Ovary (tissue), 9 donors: Measurements from ENCODE around the gene EFNA3. TPM values are rescaled to one million over a fixed set of nuclear protein-coding genes. Genes with fewer than 3 reads are reported as not detected.
A peak's percentile ranks its signal among the peaks of the same experiment; 100 is the strongest.

Experiments
- DNase-seq, 5 donors: peaks; one replicate each; pipeline ENCODE4 v3.0.0-alpha.2; 2019 to 2020
- H3K27ac ChIP-seq, 2 donors: fragments of 200-600 bp; one replicate each; pipeline versions ENCODE4 v1.5.1 to v1.8.0; 2019 to 2022
- H3K27me3 ChIP-seq: fragments of 200-600 bp; one replicate; pipeline ENCODE4 v1.8.0; 2022
- H3K36me3 ChIP-seq: fragments of 200-600 bp; sonication (generic); one replicate; pipeline ENCODE4 v1.5.1; 2019
- H3K4me1 ChIP-seq: one replicate; pipeline ENCODE4 v1.8.1; 2013; ENCODE audit warnings: mild to moderate bottlenecking, moderate library complexity; ENCODE audit not compliant: insufficient read depth
- H3K4me3 ChIP-seq: fragments of 200-600 bp; sonication (generic); one replicate; pipeline ENCODE4 v1.5.1; 2017
- H3K9me3 ChIP-seq, 2 donors: fragments of 200-600 bp in 1 of 2; sonication (generic) in 1 of 2; one replicate each; pipeline versions ENCODE4 v1.5.1 to v1.8.1; 2013 to 2019; ENCODE audit warnings: mild to moderate bottlenecking in 1 of 2, moderate library complexity in 1 of 2
- EP300 ChIP-seq: sonication (generic); formaldehyde crosslinking; IDR thresholded peaks from one replicate; pipeline ENCODE4 v1.6.1; 2017; ENCODE audit warnings: antibody characterized with exemption
- POLR2A ChIP-seq: fragments of 450-650 bp; IDR thresholded peaks from one replicate; pipeline ENCODE4 v1.6.1; 2017; ENCODE audit warnings: antibody characterized with exemption, mild to moderate bottlenecking, moderate library complexity
- WGBS, 3 donors: extraction: QIAGEN DNeasy Blood & Tissue Kit in 1 of 3; methylation state at CpG; one replicate each; pipeline versions ENCODE4 v1.1.5 to v1.1.7; 2013 to 2017; 5-methylcytosine and 5-hydroxymethylcytosine counted together
- intact Hi-C, 4 donors: fragments of 100-400 bp; cut with DNase I; formaldehyde crosslinking; loops; one replicate each; pipeline versions ENCODE4 v1.11.0 to v1.15.1; 2022 to 2023
- polyA plus RNA-seq, 2 donors: library from polyadenylated mRNA; stranded (reverse); fragments of 200-250 nt in 1 of 2; fragments of 350-450 nt in 1 of 2; fragmentation: Illumina TruSeq in 1 of 2; extraction: RNeasy Lipid Tissue Mini Kit (QIAGEN cat#74804) in 1 of 2; gene quantifications; one replicate each; pipeline ENCODE4 v1.2.3, GENCODE V29; 2013 to 2014
- total RNA-seq, 7 donors: library from RNA; depleted of rRNA in 2 of 7; stranded (reverse); fragments of >200 nt in 2 of 7; fragmentation: NEBNext Ultra II Directional in 3 of 7; extraction: Animal tissue kit (Norgen Biotek cat#: 25700) in 3 of 7; gene quantifications; one replicate each; pipeline versions ENCODE4 v1.1.0 to v1.2.4, GENCODE V29; 2016 to 2023
- TF ChIP-seq, protein P1 (sequence below), 3 donors: fragments of 450-650 bp in 2 of 3; fragments of 200-600 bp in 1 of 3; IDR thresholded peaks; one replicate each; pipeline versions ENCODE4 v1.5.1 to v1.8.0; 2016 to 2022; ENCODE audit warnings: antibody characterized with exemption in 3 of 3, mild to moderate bottlenecking in 1 of 3
- donor health status: DM: no; HTN: no; CAD: no; lungs with moderate emphysema.
- donor health status: DM: no; HTN: no; CAD: no.
- donor health status: Bipolar disorder and iron deficiency.
- donor health status: DM: yes; HTN: yes; CAD: no.
- donor health status: DM: no; HTN: no; CAD: no.
- donor health status: DM: yes; HTN: yes; CAD: no.

EFNA3 gene
- total and polyA plus RNA-seq, 9 donors, result 1.3 to 3.7 (median 2.1) TPM

DNA sequence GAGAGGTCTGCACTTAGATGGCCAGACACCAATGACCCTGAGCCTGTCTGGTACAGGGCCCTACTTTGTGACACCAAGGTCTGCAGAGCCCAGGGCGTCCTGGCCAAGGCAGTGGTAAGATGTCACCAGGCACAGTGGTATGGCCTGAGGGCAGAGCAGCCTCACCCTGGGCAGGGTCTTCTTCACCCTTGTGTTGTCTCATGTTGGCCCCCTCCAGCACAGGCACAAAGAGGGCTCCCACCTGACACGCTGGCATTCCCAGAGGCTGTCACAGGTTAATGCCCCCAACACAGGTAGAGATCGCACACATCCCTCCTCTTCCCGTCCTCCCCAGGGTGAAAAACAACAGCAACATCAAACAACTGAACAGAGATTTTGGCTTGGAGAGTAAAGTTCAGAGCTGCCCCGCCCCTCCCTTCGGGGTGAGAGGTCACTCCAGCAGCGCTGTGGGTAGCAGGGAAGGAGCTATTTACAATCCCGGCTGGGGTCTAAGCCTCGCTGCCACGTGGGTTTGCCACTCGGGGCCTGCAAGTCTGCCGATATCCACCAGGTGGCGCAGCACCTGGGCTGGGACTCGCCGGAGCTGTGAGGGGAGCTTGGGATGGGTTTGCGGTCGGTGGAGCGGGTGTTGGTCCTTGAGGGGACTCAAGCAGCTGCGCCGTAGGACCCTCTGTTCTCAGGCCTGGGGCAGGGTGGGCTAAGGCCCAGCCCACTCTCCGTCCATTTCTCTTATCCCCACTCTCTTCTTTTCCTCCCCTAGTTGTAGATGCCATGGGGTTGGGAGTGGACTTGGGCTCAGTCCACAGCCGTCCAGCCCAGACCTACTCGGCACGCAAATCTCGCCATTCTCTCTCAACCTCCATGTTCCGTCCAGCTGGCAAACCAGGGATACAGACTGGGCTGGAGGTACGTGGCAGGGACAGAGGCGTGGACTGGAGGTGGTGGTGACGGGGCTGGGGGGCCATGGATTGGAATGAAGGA, 12.7 kb downstream of the EFNA3 start:
- intact Hi-C loops, result loop anchor here (2.0 to 5.0 kb wide), 3 partner anchors 36 to 77 kb away; partner anchors contain the start of gene EFNA1 (in 2 of the 4)
- Histone ChIP-seq H3K9me3 (no peaks in the 10 kb centered on the region), H3K36me3 (no peaks in the 10 kb centered on the region), H3K4me1 (peaks cover 8% of the 10 kb centered on the region), H3K4me3 (no peak overlapping the region), H3K27ac (no peak overlapping the region), H3K27me3 (no peaks in the 10 kb centered on the region)
- peak; percentile 70 to 87 (median 82) for DNase-seq
- TF ChIP-seq POLR2A (no peak), EP300 (no peak)
- TF ChIP-seq, protein P1, sequence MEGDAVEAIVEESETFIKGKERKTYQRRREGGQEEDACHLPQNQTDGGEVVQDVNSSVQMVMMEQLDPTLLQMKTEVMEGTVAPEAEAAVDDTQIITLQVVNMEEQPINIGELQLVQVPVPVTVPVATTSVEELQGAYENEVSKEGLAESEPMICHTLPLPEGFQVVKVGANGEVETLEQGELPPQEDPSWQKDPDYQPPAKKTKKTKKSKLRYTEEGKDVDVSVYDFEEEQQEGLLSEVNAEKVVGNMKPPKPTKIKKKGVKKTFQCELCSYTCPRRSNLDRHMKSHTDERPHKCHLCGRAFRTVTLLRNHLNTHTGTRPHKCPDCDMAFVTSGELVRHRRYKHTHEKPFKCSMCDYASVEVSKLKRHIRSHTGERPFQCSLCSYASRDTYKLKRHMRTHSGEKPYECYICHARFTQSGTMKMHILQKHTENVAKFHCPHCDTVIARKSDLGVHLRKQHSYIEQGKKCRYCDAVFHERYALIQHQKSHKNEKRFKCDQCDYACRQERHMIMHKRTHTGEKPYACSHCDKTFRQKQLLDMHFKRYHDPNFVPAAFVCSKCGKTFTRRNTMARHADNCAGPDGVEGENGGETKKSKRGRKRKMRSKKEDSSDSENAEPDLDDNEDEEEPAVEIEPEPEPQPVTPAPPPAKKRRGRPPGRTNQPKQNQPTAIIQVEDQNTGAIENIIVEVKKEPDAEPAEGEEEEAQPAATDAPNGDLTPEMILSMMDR (IDR thresholded peaks at IDR 0.05), result peak; percentile 90 to 93 (median 92)
- 17 to 22% (median 18%) methylated on average over 29 of the region's 29 CpGs for WGBS, 3 donors

DNA sequence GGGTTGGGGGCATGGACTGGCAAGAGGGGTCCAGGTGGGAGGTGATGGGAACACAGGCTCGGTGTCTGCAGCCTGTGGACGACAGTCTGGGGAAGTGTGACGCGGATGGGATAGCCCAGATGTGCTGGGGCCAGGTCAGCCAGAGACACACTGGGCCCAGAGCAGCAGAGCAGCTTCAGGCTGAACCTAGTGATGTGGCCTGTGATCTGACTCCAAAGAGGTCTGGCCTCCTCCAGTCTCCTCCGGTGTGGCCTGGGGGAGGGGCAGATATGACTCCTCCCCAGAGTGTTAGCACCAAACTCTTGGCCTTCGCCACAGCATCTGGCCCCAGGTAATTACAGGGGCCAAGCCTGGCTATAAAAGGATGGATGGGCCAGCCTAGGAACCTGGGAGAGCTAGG, 13.5 kb downstream of the EFNA3 start:
- H3K4me1 ChIP-seq, result peaks cover 8% of the 10 kb centered on the region
- intact Hi-C loops, result loop anchor here (2.0 to 5.0 kb wide), 3 partner anchors 35 to 77 kb away; partner anchors contain the start of gene EFNA1 (in 2 of the 4)
- no peaks in the 10 kb centered on the region for H3K9me3 ChIP-seq
- DNase-seq, result no peak
- no peaks in the 10 kb centered on the region for H3K27me3 ChIP-seq
- TF ChIP-seq POLR2A (no peak), EP300 (no peak)
- TF ChIP-seq, protein P1 (IDR thresholded peaks at IDR 0.05), result no peak
- no peaks in the 10 kb centered on the region for H3K36me3 ChIP-seq
- WGBS, 3 donors, result 72 to 78% (median 74%) methylated on average over 6 of the region's 6 CpGs
- no peak overlapping the region for H3K4me3 ChIP-seq
- no peak overlapping the region for H3K27ac ChIP-seq

DNA sequence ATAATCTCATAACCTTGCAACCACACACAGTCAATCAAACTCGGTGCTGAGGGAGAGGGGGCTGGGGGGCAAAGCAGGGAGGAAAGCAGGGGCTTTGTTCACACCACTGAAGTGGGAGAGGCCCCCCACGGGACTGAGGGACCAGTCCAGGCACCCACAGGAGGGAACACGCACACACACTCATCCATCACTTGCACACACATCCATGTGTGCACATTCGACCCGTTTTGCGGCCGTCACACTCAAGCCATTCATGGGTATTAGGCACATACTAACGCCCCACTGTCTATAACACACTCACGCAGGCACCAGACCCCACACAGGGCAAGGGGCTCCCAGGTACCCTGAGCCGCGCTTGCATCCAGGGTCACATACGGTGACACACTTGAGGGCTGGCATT, 14.0 kb downstream of the EFNA3 start:
- intact Hi-C loops, result loop anchor here (2.0 to 5.0 kb wide), 3 partner anchors 35 to 76 kb away; partner anchors contain the start of gene EFNA1 (in 2 of the 4)
- no peak overlapping the region for H3K27ac ChIP-seq

DNA sequence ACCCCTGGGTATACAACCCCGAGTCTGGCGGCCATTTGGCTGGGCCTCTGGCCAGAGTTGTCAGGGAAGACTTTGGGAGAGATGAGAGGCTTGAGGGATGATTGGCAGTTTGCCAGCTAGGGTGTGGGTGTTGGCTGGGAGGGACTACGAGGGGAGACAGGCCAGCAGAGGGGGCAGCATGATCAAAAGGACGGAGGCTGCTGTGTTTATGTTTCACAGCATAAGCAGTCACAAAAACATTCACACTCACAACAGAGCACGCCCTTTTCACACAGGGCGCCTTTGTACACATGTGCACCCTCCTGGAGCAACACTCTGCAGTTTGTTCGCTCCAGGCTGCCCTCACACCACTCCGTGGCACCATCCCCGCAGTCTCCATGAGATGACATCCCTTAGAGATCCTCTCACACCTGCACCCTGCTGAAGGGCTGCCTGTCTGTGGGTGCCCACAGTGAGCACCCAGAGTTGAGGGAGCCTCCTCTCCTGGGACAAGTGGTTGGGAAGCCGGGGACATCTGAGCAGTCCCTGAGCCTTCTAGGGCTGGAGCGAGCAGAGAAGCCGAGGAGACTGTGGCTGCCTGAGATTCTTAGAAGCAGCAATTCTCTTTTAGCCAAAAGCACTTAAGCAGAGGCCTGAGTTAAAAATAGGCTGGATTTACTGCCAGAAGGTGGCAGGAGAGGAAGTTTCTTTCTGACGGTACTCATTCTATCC, 15.4 kb downstream of the EFNA3 start:
- no peaks in the 10 kb centered on the region for H3K27me3 ChIP-seq
- WGBS, 3 donors, result 2 to 7% (median 3%) methylated on average over 13 of the region's 13 CpGs
- intact Hi-C loops, result loop anchor here (2.0 to 5.0 kb wide), 3 partner anchors 33 to 75 kb away; partner anchors contain the start of gene EFNA1 (in 2 of the 4)
- peaks cover 8% of the 10 kb centered on the region for H3K4me1 ChIP-seq
- no peaks in the 10 kb centered on the region for H3K9me3 ChIP-seq
- H3K27ac ChIP-seq, result peak overlapping the region; percentile 24 to 34
- H3K36me3 ChIP-seq, result no peaks in the 10 kb centered on the region
- DNase-seq, result peak; percentile 62 to 74 (median 70)
- no peak overlapping the region for H3K4me3 ChIP-seq
- TF ChIP-seq POLR2A (no peak), EP300 (no peak)
- TF ChIP-seq, protein P1 (IDR thresholded peaks at IDR 0.05), result peak in 1 of 3 donors; percentile 35

More for the DNA sequence above, 14.0 kb downstream of the EFNA3 start:
- no peaks in the 10 kb centered on the region for H3K9me3 ChIP-seq
- no peak for DNase-seq
- H3K36me3 ChIP-seq, result no peaks in the 10 kb centered on the region
- H3K27me3 ChIP-seq, result no peaks in the 10 kb centered on the region
- no peak overlapping the region for H3K4me3 ChIP-seq
- 81 to 89% (median 88%) methylated on average over 12 of the region's 12 CpGs for WGBS, 3 donors
- no peak for TF ChIP-seq POLR2A
- H3K4me1 ChIP-seq, result peaks cover 8% of the 10 kb centered on the region
